GM12878 (cell line): Measurements from ENCODE around the gene MMP14.

ENCODE experiments used
- POLR2AphosphoS5 ChIP-seq: IDR thresholded peaks from 2 replicates; pipeline ENCODE4 v1.6.1; 2011; ENCODE audit warnings: mild to moderate bottlenecking, low read length, inconsistent platforms
- ZNF274 ChIP-seq: IDR thresholded peaks from one replicate; pipeline ENCODE4 v1.8.0; 2011; ENCODE audit not compliant: insufficient read length, insufficient read depth
- TF ChIP-seq, protein P1 (sequence below): IDR thresholded peaks from 2 replicates; pipeline ENCODE4 v1.6.1; 2012; ENCODE audit warnings: low read depth, low read length, improper control_type of control experiment
- TF ChIP-seq, protein P2 (sequence below), 3 experiments: IDR thresholded peaks in 2 of 3; conservative IDR thresholded peaks in 1 of 3; 2 replicates each; pipeline ENCODE4 v1.5.1; 2011; ENCODE audit warnings: low read depth in 3 of 3, low read length in 3 of 3, mild to moderate bottlenecking in 3 of 3, control low read depth in 2 of 3, moderate library complexity in 2 of 3, inconsistent platforms in 1 of 3, mixed read lengths in 1 of 3; ENCODE audit not compliant: control insufficient read depth in 2 of 3, insufficient read depth in 1 of 3; ENCODE audit errors: extremely low read depth in 1 of 3
- TF ChIP-seq, protein P3 (sequence below): IDR thresholded peaks from 2 replicates; pipeline ENCODE4 v1.6.1; 2012; ENCODE audit warnings: mild to moderate bottlenecking, low read depth, low read length
- TF ChIP-seq, protein P4 (sequence below): IDR thresholded peaks from 2 replicates; pipeline ENCODE4 v1.6.1; 2012; ENCODE audit warnings: low read length, inconsistent platforms
- TF ChIP-seq, protein P5 (sequence below): fragments of 450-650 bp; formaldehyde crosslinking; IDR thresholded peaks from 2 replicates; pipeline ENCODE4 v1.5.0; 2022; ENCODE audit warnings: mild to moderate bottlenecking, missing genetic modification characterization

DNA sequence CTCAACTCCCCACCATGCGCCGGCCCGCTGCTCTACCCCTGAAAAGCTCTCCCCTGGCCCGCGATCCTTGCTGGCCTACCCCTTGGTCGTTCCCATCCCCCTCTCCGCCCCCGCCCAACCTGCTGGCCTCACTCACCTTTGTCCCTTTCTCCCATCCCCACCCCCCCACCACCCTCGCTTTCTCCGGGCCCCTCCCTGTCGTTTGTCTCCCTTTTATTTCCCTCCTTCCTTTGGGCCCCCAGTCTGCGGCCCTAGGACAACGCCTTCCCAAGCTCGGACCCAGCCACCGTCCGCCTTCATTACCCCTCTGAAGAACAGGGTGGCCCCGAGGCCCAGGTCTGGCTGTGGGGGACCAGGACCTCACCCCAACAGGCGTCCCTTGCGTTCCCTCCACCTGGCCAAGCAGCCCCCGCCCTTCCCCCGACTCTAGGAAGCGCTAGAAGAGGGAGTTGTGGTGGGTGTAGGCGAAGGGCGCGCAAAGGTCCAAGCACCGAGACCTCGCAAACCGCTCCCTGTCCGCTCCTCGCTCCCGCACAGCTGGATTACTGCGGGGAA lies 14.3 kb upstream of the MMP14 start:
- TF ChIP-seq POLR2AphosphoS5 (no peak), ZNF274 (no peak)
- TF ChIP-seq, protein P1, sequence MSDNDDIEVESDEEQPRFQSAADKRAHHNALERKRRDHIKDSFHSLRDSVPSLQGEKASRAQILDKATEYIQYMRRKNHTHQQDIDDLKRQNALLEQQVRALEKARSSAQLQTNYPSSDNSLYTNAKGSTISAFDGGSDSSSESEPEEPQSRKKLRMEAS = no peak
- TF ChIP-seq, protein P2, sequence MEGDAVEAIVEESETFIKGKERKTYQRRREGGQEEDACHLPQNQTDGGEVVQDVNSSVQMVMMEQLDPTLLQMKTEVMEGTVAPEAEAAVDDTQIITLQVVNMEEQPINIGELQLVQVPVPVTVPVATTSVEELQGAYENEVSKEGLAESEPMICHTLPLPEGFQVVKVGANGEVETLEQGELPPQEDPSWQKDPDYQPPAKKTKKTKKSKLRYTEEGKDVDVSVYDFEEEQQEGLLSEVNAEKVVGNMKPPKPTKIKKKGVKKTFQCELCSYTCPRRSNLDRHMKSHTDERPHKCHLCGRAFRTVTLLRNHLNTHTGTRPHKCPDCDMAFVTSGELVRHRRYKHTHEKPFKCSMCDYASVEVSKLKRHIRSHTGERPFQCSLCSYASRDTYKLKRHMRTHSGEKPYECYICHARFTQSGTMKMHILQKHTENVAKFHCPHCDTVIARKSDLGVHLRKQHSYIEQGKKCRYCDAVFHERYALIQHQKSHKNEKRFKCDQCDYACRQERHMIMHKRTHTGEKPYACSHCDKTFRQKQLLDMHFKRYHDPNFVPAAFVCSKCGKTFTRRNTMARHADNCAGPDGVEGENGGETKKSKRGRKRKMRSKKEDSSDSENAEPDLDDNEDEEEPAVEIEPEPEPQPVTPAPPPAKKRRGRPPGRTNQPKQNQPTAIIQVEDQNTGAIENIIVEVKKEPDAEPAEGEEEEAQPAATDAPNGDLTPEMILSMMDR (IDR thresholded peaks at IDR 0.05 in 2 of 3, conservative IDR thresholded peaks at IDR 0.05 in 1 of 3; ENCODE audit: control insufficient read depth in 2 of 3, extremely low read depth in 1 of 3, insufficient read depth in 1 of 3, low read depth in 3 of 3, low read length in 3 of 3) = no peak
- TF ChIP-seq, protein P3, sequence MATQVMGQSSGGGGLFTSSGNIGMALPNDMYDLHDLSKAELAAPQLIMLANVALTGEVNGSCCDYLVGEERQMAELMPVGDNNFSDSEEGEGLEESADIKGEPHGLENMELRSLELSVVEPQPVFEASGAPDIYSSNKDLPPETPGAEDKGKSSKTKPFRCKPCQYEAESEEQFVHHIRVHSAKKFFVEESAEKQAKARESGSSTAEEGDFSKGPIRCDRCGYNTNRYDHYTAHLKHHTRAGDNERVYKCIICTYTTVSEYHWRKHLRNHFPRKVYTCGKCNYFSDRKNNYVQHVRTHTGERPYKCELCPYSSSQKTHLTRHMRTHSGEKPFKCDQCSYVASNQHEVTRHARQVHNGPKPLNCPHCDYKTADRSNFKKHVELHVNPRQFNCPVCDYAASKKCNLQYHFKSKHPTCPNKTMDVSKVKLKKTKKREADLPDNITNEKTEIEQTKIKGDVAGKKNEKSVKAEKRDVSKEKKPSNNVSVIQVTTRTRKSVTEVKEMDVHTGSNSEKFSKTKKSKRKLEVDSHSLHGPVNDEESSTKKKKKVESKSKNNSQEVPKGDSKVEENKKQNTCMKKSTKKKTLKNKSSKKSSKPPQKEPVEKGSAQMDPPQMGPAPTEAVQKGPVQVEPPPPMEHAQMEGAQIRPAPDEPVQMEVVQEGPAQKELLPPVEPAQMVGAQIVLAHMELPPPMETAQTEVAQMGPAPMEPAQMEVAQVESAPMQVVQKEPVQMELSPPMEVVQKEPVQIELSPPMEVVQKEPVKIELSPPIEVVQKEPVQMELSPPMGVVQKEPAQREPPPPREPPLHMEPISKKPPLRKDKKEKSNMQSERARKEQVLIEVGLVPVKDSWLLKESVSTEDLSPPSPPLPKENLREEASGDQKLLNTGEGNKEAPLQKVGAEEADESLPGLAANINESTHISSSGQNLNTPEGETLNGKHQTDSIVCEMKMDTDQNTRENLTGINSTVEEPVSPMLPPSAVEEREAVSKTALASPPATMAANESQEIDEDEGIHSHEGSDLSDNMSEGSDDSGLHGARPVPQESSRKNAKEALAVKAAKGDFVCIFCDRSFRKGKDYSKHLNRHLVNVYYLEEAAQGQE = no peak
- TF ChIP-seq, protein P4, sequence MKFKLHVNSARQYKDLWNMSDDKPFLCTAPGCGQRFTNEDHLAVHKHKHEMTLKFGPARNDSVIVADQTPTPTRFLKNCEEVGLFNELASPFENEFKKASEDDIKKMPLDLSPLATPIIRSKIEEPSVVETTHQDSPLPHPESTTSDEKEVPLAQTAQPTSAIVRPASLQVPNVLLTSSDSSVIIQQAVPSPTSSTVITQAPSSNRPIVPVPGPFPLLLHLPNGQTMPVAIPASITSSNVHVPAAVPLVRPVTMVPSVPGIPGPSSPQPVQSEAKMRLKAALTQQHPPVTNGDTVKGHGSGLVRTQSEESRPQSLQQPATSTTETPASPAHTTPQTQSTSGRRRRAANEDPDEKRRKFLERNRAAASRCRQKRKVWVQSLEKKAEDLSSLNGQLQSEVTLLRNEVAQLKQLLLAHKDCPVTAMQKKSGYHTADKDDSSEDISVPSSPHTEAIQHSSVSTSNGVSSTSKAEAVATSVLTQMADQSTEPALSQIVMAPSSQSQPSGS = no peak
- TF ChIP-seq, protein P5, sequence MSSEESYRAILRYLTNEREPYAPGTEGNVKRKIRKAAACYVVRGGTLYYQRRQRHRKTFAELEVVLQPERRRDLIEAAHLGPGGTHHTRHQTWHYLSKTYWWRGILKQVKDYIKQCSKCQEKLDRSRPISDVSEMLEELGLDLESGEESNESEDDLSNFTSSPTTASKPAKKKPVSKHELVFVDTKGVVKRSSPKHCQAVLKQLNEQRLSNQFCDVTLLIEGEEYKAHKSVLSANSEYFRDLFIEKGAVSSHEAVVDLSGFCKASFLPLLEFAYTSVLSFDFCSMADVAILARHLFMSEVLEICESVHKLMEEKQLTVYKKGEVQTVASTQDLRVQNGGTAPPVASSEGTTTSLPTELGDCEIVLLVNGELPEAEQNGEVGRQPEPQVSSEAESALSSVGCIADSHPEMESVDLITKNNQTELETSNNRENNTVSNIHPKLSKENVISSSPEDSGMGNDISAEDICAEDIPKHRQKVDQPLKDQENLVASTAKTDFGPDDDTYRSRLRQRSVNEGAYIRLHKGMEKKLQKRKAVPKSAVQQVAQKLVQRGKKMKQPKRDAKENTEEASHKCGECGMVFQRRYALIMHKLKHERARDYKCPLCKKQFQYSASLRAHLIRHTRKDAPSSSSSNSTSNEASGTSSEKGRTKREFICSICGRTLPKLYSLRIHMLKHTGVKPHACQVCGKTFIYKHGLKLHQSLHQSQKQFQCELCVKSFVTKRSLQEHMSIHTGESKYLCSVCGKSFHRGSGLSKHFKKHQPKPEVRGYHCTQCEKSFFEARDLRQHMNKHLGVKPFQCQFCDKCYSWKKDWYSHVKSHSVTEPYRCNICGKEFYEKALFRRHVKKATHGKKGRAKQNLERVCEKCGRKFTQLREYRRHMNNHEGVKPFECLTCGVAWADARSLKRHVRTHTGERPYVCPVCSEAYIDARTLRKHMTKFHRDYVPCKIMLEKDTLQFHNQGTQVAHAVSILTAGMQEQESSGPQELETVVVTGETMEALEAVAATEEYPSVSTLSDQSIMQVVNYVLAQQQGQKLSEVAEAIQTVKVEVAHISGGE (CRISPR knock-in tag) = no peak
